ENCODE results near the gene LCLAT1.

DNA sequence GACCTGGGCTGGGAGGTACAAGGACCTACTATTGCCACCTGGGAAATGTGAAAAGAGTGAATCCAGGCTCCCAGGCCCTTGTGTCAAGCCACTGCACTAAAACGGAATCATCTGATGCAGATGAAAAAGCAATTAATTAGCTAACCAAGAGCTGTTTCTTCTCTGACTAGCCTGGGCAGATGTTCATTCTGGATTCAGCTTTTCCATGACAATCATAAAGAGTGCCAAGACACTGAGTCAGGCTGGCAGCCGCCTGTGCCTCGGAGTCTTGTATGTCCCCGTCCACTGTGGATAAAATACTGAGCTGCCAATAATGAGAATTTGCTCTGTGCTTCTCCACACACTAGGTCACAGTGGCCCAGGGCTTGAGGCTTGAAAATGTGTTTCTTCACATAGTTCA is 21.7 kb upstream of the LCLAT1 start:
- TF ChIP-seq, protein P1, sequence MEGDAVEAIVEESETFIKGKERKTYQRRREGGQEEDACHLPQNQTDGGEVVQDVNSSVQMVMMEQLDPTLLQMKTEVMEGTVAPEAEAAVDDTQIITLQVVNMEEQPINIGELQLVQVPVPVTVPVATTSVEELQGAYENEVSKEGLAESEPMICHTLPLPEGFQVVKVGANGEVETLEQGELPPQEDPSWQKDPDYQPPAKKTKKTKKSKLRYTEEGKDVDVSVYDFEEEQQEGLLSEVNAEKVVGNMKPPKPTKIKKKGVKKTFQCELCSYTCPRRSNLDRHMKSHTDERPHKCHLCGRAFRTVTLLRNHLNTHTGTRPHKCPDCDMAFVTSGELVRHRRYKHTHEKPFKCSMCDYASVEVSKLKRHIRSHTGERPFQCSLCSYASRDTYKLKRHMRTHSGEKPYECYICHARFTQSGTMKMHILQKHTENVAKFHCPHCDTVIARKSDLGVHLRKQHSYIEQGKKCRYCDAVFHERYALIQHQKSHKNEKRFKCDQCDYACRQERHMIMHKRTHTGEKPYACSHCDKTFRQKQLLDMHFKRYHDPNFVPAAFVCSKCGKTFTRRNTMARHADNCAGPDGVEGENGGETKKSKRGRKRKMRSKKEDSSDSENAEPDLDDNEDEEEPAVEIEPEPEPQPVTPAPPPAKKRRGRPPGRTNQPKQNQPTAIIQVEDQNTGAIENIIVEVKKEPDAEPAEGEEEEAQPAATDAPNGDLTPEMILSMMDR (optimal IDR thresholded peaks at IDR 0.05 in 1 of 3, IDR thresholded peaks at IDR 0.05 in 1 of 3, conservative IDR thresholded peaks at IDR 0.05 in 1 of 3; ENCODE audit: extremely low read depth in 1 of 3, insufficient read depth in 2 of 3, low read length in 3 of 3), result no peak
- TF ChIP-seq EZH2 (IDR thresholded peaks at IDR 0.05; ENCODE audit: low read length), result no peak
